ENCODE results near the gene ZNF730. TPM values are rescaled to one million over a fixed set of nuclear protein-coding genes. Genes with fewer than 3 reads are reported as not detected.

Gene ZNF730
- total RNA-seq, 1 donor from 2014 or later, result 12.9 TPM

DNA sequence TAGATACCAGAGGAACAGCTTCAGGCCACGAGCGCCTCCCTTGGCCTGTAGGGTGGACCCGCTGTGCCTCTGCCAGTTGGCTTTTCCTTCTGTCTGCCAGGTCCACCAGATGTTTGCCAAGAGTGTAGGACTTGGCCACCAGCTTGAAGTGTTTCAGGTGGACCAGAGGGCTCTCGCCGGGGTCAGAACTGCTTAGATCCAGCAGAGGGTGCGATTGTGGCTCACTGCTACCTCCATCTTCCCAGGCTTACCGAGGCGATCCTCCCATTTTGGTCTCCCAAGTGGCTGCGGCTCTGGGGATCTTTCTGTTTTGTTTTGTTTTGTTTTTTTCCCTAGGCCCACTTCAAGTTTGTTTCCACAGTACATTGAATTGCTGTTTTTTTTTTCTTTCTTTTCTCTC, 23.0 kb upstream of the ZNF730 start:
- Mint-ChIP-seq H3K9me3 (peaks cover 24% of the 10 kb centered on the region), H3K4me3 (no peak overlapping the region), H3K36me3 (peaks cover 77% of the 10 kb centered on the region), H3K27me3 (no peaks in the 10 kb centered on the region), H3K4me1 (ENCODE audit: unreplicated experiment) (no peaks in the 10 kb centered on the region), H3K27ac (no peak overlapping the region)
- no peak for DNase-seq (ENCODE audit: extremely low spot score, unreplicated experiment)
- TF ChIP-seq, protein P1, sequence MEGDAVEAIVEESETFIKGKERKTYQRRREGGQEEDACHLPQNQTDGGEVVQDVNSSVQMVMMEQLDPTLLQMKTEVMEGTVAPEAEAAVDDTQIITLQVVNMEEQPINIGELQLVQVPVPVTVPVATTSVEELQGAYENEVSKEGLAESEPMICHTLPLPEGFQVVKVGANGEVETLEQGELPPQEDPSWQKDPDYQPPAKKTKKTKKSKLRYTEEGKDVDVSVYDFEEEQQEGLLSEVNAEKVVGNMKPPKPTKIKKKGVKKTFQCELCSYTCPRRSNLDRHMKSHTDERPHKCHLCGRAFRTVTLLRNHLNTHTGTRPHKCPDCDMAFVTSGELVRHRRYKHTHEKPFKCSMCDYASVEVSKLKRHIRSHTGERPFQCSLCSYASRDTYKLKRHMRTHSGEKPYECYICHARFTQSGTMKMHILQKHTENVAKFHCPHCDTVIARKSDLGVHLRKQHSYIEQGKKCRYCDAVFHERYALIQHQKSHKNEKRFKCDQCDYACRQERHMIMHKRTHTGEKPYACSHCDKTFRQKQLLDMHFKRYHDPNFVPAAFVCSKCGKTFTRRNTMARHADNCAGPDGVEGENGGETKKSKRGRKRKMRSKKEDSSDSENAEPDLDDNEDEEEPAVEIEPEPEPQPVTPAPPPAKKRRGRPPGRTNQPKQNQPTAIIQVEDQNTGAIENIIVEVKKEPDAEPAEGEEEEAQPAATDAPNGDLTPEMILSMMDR (conservative IDR thresholded peaks at IDR 0.05), result no peak

DNA sequence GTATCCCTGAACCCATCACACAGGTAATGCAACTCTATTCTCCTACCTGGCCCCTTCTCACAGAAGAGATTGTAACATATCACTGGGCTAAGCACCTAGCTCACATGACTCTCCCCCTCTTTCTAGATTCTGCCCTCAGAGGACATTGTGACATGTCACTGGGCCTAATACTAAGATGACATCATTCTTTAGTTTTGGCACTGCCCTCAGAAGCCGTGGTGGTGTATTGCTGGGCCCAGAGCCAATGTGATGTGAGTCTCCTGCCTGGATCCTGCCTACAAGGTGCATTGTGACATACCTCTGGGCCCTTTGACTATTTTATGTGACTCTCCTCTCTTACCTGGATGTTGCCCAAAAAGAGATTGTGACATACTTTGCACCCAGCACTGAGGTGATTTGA, 21.4 kb upstream of the ZNF730 start:
- Mint-ChIP-seq H3K36me3 (peaks cover 74% of the 10 kb centered on the region), H3K4me1 (ENCODE audit: unreplicated experiment) (no peaks in the 10 kb centered on the region), H3K9me3 (peaks cover 18% of the 10 kb centered on the region), H3K4me3 (no peak overlapping the region), H3K27me3 (no peaks in the 10 kb centered on the region), H3K27ac (no peak overlapping the region)
- TF ChIP-seq, protein P1 (conservative IDR thresholded peaks at IDR 0.05), result no peak
- DNase-seq (ENCODE audit: extremely low spot score, unreplicated experiment), result no peak

DNA sequence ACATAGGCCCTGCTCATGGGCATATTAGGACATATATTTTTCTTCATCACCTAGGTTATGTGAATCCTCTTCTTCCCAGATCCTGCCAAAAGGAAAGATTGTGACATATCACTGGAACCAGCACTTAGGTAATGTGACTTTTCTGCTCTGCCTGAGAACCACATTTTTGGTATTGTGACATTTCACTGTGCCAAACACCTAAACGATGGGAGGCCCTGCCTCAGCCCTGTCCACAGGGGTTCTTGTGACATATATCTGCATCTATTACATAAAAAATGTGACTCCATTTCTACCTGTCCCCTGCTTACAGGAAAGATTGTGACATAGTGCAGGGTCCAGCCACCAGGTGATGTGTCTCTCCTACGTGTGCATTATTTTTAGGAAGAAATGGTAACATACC, 18.5 kb upstream of the ZNF730 start:
- Mint-ChIP-seq H3K36me3 (peaks cover 72% of the 10 kb centered on the region), H3K4me3 (no peak overlapping the region), H3K4me1 (ENCODE audit: unreplicated experiment) (no peaks in the 10 kb centered on the region), H3K9me3 (peaks cover 13% of the 10 kb centered on the region), H3K27ac (no peak overlapping the region), H3K27me3 (no peaks in the 10 kb centered on the region)
- DNase-seq (ENCODE audit: extremely low spot score, unreplicated experiment), result no peak
- TF ChIP-seq, protein P1 (conservative IDR thresholded peaks at IDR 0.05), result no peak

DNA sequence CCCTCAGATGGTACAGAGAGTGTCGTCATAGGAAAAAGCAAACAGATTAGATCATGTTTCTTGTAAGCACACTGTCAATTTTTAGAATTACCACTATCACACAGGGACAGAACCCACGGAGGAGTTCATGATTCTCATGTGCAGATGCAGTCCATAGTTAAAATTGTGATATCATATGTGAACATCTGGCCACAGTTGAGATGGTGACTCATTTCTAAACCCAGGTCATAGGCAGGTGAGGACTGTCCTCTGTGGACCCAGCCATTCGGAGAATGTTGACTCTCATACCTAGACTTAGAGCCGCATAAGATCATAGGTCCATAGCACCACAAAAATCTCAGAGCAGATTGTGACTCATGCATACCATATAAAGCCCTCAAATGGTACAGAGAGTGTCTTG, 17.8 kb upstream of the ZNF730 start:
- Mint-ChIP-seq H3K9me3 (peaks cover 13% of the 10 kb centered on the region), H3K27ac (no peak overlapping the region), H3K36me3 (peaks cover 70% of the 10 kb centered on the region)

DNA sequence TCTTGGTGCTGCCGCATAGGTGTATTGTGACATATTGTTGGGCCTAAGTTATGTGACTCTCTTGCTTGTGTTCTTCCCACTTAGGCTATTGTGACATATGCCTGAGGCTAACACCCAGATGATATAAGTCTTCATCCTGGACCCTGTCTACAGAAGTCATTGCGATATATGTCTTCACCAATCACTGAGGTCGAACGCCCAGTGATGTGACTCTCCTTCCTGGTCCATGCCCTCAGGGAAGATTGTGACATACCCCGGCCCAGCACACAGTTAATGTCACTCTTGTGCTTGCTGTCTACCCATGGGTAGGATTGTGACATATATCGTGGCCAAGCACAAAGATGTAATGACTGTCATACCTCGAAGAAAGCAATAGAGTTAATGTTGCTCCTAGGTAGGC, 16.9 kb upstream of the ZNF730 start:
- H3K36me3 Mint-ChIP-seq, result peaks cover 69% of the 10 kb centered on the region
- H3K27me3 Mint-ChIP-seq, result no peaks in the 10 kb centered on the region
- no peak overlapping the region for H3K27ac Mint-ChIP-seq
- peaks cover 11% of the 10 kb centered on the region for H3K9me3 Mint-ChIP-seq
- TF ChIP-seq, protein P1 (conservative IDR thresholded peaks at IDR 0.05), result no peak
- no peaks in the 10 kb centered on the region for H3K4me1 Mint-ChIP-seq (ENCODE audit: unreplicated experiment)
- no peak for DNase-seq (ENCODE audit: extremely low spot score, unreplicated experiment)
- no peak overlapping the region for H3K4me3 Mint-ChIP-seq

More for the DNA sequence above, 17.8 kb upstream of the ZNF730 start:
- TF ChIP-seq, protein P1 (conservative IDR thresholded peaks at IDR 0.05), result no peak
- H3K27me3 Mint-ChIP-seq, result no peaks in the 10 kb centered on the region
- H3K4me1 Mint-ChIP-seq (ENCODE audit: unreplicated experiment), result no peaks in the 10 kb centered on the region
- no peak for DNase-seq (ENCODE audit: extremely low spot score, unreplicated experiment)
- no peak overlapping the region for H3K4me3 Mint-ChIP-seq

DNA sequence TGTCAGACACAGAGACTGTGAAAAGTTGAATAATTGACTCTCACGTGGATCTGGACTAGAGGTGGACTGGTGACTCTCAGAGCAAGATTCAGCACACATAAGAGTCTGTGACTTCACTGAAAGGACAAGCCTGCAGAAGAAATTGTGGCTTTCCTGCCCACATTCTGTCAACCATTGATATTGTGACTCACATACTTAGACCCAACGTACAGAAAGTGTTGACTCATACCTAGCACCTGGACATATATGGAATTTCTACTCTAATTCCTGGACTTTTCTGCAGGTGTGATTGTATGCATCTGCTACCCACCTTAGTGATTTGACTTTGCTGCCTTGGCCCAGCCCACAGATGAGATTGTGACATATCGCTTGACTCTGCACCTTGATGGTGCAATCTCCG, 15.6 kb upstream of the ZNF730 start:
- Mint-ChIP-seq H3K27ac (no peak overlapping the region), H3K36me3 (peaks cover 61% of the 10 kb centered on the region), H3K4me1 (ENCODE audit: unreplicated experiment) (no peaks in the 10 kb centered on the region), H3K4me3 (no peak overlapping the region), H3K9me3 (peaks cover 4% of the 10 kb centered on the region), H3K27me3 (no peaks in the 10 kb centered on the region)
- no peak for DNase-seq (ENCODE audit: extremely low spot score, unreplicated experiment)
- TF ChIP-seq, protein P1 (conservative IDR thresholded peaks at IDR 0.05), result no peak
